ENCODE measurements around the gene MYO18A.

MYO18A gene

GRCh38 chr17:29054835-29055234 lies 125.4 kb downstream of the MYO18A start:
- TF ChIP-seq, protein P1, sequence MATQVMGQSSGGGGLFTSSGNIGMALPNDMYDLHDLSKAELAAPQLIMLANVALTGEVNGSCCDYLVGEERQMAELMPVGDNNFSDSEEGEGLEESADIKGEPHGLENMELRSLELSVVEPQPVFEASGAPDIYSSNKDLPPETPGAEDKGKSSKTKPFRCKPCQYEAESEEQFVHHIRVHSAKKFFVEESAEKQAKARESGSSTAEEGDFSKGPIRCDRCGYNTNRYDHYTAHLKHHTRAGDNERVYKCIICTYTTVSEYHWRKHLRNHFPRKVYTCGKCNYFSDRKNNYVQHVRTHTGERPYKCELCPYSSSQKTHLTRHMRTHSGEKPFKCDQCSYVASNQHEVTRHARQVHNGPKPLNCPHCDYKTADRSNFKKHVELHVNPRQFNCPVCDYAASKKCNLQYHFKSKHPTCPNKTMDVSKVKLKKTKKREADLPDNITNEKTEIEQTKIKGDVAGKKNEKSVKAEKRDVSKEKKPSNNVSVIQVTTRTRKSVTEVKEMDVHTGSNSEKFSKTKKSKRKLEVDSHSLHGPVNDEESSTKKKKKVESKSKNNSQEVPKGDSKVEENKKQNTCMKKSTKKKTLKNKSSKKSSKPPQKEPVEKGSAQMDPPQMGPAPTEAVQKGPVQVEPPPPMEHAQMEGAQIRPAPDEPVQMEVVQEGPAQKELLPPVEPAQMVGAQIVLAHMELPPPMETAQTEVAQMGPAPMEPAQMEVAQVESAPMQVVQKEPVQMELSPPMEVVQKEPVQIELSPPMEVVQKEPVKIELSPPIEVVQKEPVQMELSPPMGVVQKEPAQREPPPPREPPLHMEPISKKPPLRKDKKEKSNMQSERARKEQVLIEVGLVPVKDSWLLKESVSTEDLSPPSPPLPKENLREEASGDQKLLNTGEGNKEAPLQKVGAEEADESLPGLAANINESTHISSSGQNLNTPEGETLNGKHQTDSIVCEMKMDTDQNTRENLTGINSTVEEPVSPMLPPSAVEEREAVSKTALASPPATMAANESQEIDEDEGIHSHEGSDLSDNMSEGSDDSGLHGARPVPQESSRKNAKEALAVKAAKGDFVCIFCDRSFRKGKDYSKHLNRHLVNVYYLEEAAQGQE (IDR thresholded peaks at IDR 0.05; ENCODE audit: insufficient read depth in 1 of 2, low read depth in 2 of 2, low read length in 2 of 2), result no peak
- TF ChIP-seq TAF1 (IDR thresholded peaks at IDR 0.05; ENCODE audit: borderline replicate concordance, insufficient read depth, low read length), result no peak
- TF ChIP-seq FOXP2 (optimal IDR thresholded peaks at IDR 0.05; ENCODE audit: borderline replicate concordance, extremely low read depth, extremely low read length, insufficient read depth), result no peak
- no peak for TF ChIP-seq POLR2AphosphoS5 (IDR thresholded peaks at IDR 0.05; ENCODE audit: low read depth, low read length)
- no peak for TF ChIP-seq SIN3A (IDR thresholded peaks at IDR 0.05; ENCODE audit: borderline replicate concordance, insufficient read depth, low read length)

DNA sequence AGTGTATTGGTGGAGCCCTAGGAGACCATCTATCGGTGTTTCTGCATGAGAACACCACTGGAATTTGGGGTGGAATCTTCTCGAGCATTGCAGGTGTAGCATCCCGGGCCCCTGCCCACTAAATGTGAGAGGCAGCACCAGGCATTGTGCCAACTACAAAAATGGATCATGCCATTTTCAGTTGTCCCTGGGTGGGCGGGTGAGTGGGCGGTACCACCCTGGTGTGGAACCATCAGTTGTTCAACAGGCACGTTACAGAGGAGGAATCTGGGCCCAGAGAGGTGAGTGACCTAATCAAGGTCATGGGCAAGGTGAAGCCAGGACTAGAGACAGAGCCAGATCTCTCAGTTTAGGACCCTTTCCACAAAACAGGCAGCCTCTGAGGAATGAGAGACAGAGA lies 128.5 kb downstream of the MYO18A start:
- TF ChIP-seq FOXP2 (optimal IDR thresholded peaks at IDR 0.05; ENCODE audit: borderline replicate concordance, extremely low read depth, extremely low read length, insufficient read depth), result no peak
- TF ChIP-seq POLR2AphosphoS5 (IDR thresholded peaks at IDR 0.05; ENCODE audit: low read depth, low read length), result no peak
- no peak for TF ChIP-seq TAF1 (IDR thresholded peaks at IDR 0.05; ENCODE audit: borderline replicate concordance, insufficient read depth, low read length)
- TF ChIP-seq SIN3A (IDR thresholded peaks at IDR 0.05; ENCODE audit: borderline replicate concordance, insufficient read depth, low read length), result no peak
- TF ChIP-seq, protein P1 (IDR thresholded peaks at IDR 0.05; ENCODE audit: insufficient read depth in 1 of 2, low read depth in 2 of 2, low read length in 2 of 2), result no peak

GRCh38 chr17:29051194-29051593 lies 129.0 kb downstream of the MYO18A start:
- TF ChIP-seq, protein P1 (IDR thresholded peaks at IDR 0.05; ENCODE audit: insufficient read depth in 1 of 2, low read depth in 2 of 2, low read length in 2 of 2), result no peak
- TF ChIP-seq SIN3A (IDR thresholded peaks at IDR 0.05; ENCODE audit: borderline replicate concordance, insufficient read depth, low read length) (no peak), FOXP2 (optimal IDR thresholded peaks at IDR 0.05; ENCODE audit: borderline replicate concordance, extremely low read depth, extremely low read length, insufficient read depth) (no peak), POLR2AphosphoS5 (IDR thresholded peaks at IDR 0.05; ENCODE audit: low read depth, low read length) (no peak), TAF1 (IDR thresholded peaks at IDR 0.05; ENCODE audit: borderline replicate concordance, insufficient read depth, low read length) (no peak)

GRCh38 chr17:29050176-29050575 lies 130.0 kb downstream of the MYO18A start:
- TF ChIP-seq POLR2AphosphoS5 (IDR thresholded peaks at IDR 0.05; ENCODE audit: low read depth, low read length), result no peak
- no peak for TF ChIP-seq FOXP2 (optimal IDR thresholded peaks at IDR 0.05; ENCODE audit: borderline replicate concordance, extremely low read depth, extremely low read length, insufficient read depth)
- TF ChIP-seq TAF1 (IDR thresholded peaks at IDR 0.05; ENCODE audit: borderline replicate concordance, insufficient read depth, low read length), result no peak
- TF ChIP-seq, protein P1 (IDR thresholded peaks at IDR 0.05; ENCODE audit: insufficient read depth in 1 of 2, low read depth in 2 of 2, low read length in 2 of 2), result no peak
- no peak for TF ChIP-seq SIN3A (IDR thresholded peaks at IDR 0.05; ENCODE audit: borderline replicate concordance, insufficient read depth, low read length)
